Activated T-cell treated with anti-CD3 and anti-CD28 coated beads, Interleukin-2, amount 50 U/mL, for 4 hours (primary cell): ENCODE measurements around the gene NME9. TPM values are rescaled to one million over a fixed set of nuclear protein-coding genes. Genes with fewer than 3 reads are reported as not detected.

Source experiments
- ATAC-seq, 2 donors: fragments of 200-7000 bp; cut with Tn5 transposase; one replicate each; pipeline ENCODE4 v1.10.0; 2021
- DNase-seq: peaks from one replicate; pipeline ENCODE4 v3.0.0-alpha.2; 2020
- H3K27me3 Mint-ChIP-seq: one replicate; pipeline ENCODE4 v1.8.0; 2021; ENCODE audit warnings: low read depth, mixed read lengths
- H3K36me3 Mint-ChIP-seq: one replicate; pipeline ENCODE4 v1.8.0; 2022; ENCODE audit warnings: mixed read lengths; ENCODE audit not compliant: insufficient read depth
- H3K4me1 Mint-ChIP-seq: one replicate; pipeline ENCODE4 v1.8.0; 2021; ENCODE audit warnings: low read depth, mixed read lengths
- H3K4me3 Mint-ChIP-seq: one replicate; pipeline ENCODE4 v1.8.0; 2021; ENCODE audit warnings: mild to moderate bottlenecking, moderate library complexity, mixed read lengths
- H3K9me3 Mint-ChIP-seq: one replicate; pipeline ENCODE4 v1.8.0; 2021; ENCODE audit warnings: mixed read lengths
- total RNA-seq, 3 donors: library from RNA; stranded (reverse); gene quantifications; one replicate each; pipeline ENCODE4 v1.2.1, GENCODE V29; 2021

NME9 gene
- total RNA-seq, 3 donors from 2014 or later = not detected

GRCh38 chr3:138332472-138333073 lies 2.9 kb upstream of the NME9 start:
- H3K4me1 Mint-ChIP-seq = peaks cover 18% of the 10 kb centered on the region
- ATAC-seq = no peak
- no peaks in the 10 kb centered on the region for H3K36me3 Mint-ChIP-seq
- H3K4me3 Mint-ChIP-seq = no peak overlapping the region
- H3K27me3 Mint-ChIP-seq = no peaks in the 10 kb centered on the region
- no peak for DNase-seq
- H3K9me3 Mint-ChIP-seq = no peaks in the 10 kb centered on the region

- H3K4me1 Mint-ChIP-seq = peaks cover 18% of the 10 kb centered on the region
- DNase-seq (no peak), ATAC-seq (no peak)
- no peaks in the 10 kb centered on the region for H3K9me3 Mint-ChIP-seq
- no peak overlapping the region for H3K4me3 Mint-ChIP-seq
- H3K36me3 Mint-ChIP-seq = no peaks in the 10 kb centered on the region
- no peaks in the 10 kb centered on the region for H3K27me3 Mint-ChIP-seq
Observed at GRCh38 chr3:138331143-138331894, 1.7 kb upstream of the NME9 start.

- Mint-ChIP-seq H3K4me1 (peaks cover 18% of the 10 kb centered on the region), H3K27me3 (no peaks in the 10 kb centered on the region), H3K4me3 (peak overlapping the region; percentile 88), H3K9me3 (no peaks in the 10 kb centered on the region), H3K36me3 (no peaks in the 10 kb centered on the region)
- ATAC-seq = no peak
- DNase-seq = no peak
Observed at GRCh38 chr3:138329984-138330293, 288 bp upstream of the NME9 start.

GRCh38 chr3:138328341-138328740 lies 1.3 kb downstream of the NME9 start:
- H3K36me3 Mint-ChIP-seq = no peaks in the 10 kb centered on the region
- H3K9me3 Mint-ChIP-seq = no peaks in the 10 kb centered on the region
- peaks cover 29% of the 10 kb centered on the region for H3K4me1 Mint-ChIP-seq
- DNase-seq = no peak
- peaks cover 4% of the 10 kb centered on the region for H3K27me3 Mint-ChIP-seq
- ATAC-seq = no peak
- H3K4me3 Mint-ChIP-seq = peak overlapping the region; percentile 27

- H3K27me3 Mint-ChIP-seq = peaks cover 4% of the 10 kb centered on the region
- ATAC-seq (no peak), DNase-seq (no peak)
- H3K4me1 Mint-ChIP-seq = peaks cover 32% of the 10 kb centered on the region
- H3K9me3 Mint-ChIP-seq = no peaks in the 10 kb centered on the region
- H3K36me3 Mint-ChIP-seq = no peaks in the 10 kb centered on the region
- H3K4me3 Mint-ChIP-seq = no peak overlapping the region
Observed at GRCh38 chr3:138327831-138328230, 1.8 kb downstream of the NME9 start.

- Mint-ChIP-seq H3K36me3 (no peaks in the 10 kb centered on the region), H3K4me3 (no peak overlapping the region), H3K27me3 (peaks cover 4% of the 10 kb centered on the region), H3K9me3 (no peaks in the 10 kb centered on the region), H3K4me1 (peaks cover 36% of the 10 kb centered on the region)
- ATAC-seq = no peak
- no peak for DNase-seq
Observed at GRCh38 chr3:138326866-138327595, 2.6 kb downstream of the NME9 start.

- ATAC-seq (no peak), DNase-seq (no peak)
- H3K27me3 Mint-ChIP-seq = peaks cover 4% of the 10 kb centered on the region
- H3K4me3 Mint-ChIP-seq = no peak overlapping the region
- no peaks in the 10 kb centered on the region for H3K36me3 Mint-ChIP-seq
- H3K9me3 Mint-ChIP-seq = no peaks in the 10 kb centered on the region
- H3K4me1 Mint-ChIP-seq = peaks cover 40% of the 10 kb centered on the region
Observed at GRCh38 chr3:138325990-138326389, 3.7 kb downstream of the NME9 start.

GRCh38 chr3:138323971-138324370 lies 5.7 kb downstream of the NME9 start:
- no peaks in the 10 kb centered on the region for H3K9me3 Mint-ChIP-seq
- peaks cover 30% of the 10 kb centered on the region for H3K4me1 Mint-ChIP-seq
- no peak overlapping the region for H3K4me3 Mint-ChIP-seq
- H3K36me3 Mint-ChIP-seq = no peaks in the 10 kb centered on the region
- ATAC-seq = no peak
- no peak for DNase-seq
- H3K27me3 Mint-ChIP-seq = peaks cover 4% of the 10 kb centered on the region

GRCh38 chr3:138317687-138318086 lies 12.0 kb downstream of the NME9 start:
- H3K36me3 Mint-ChIP-seq = no peaks in the 10 kb centered on the region
- H3K4me1 Mint-ChIP-seq = peaks cover 9% of the 10 kb centered on the region
- no peak for ATAC-seq
- H3K4me3 Mint-ChIP-seq = no peak overlapping the region
- H3K9me3 Mint-ChIP-seq = no peaks in the 10 kb centered on the region
- DNase-seq = no peak
- peaks cover 2% of the 10 kb centered on the region for H3K27me3 Mint-ChIP-seq

- no peak for ATAC-seq
- DNase-seq = no peak
- Mint-ChIP-seq H3K9me3 (peaks cover 27% of the 10 kb centered on the region), H3K36me3 (peaks cover 2% of the 10 kb centered on the region), H3K4me1 (no peaks in the 10 kb centered on the region), H3K4me3 (no peak overlapping the region), H3K27me3 (peaks cover 2% of the 10 kb centered on the region)
Observed at GRCh38 chr3:138314751-138315150, 14.9 kb downstream of the NME9 start.

GRCh38 chr3:138310494-138310893 lies 19.2 kb downstream of the NME9 start:
- Mint-ChIP-seq H3K4me1 (no peaks in the 10 kb centered on the region), H3K4me3 (no peak overlapping the region), H3K36me3 (peaks cover 6% of the 10 kb centered on the region), H3K27me3 (no peaks in the 10 kb centered on the region), H3K9me3 (peaks cover 42% of the 10 kb centered on the region)
- DNase-seq (no peak), ATAC-seq (no peak)

GRCh38 chr3:138308783-138309182 lies 20.9 kb downstream of the NME9 start:
- H3K4me3 Mint-ChIP-seq = no peak overlapping the region
- H3K9me3 Mint-ChIP-seq = peaks cover 42% of the 10 kb centered on the region
- H3K27me3 Mint-ChIP-seq = no peaks in the 10 kb centered on the region
- H3K36me3 Mint-ChIP-seq = peaks cover 12% of the 10 kb centered on the region
- no peaks in the 10 kb centered on the region for H3K4me1 Mint-ChIP-seq
- no peak for ATAC-seq
- no peak for DNase-seq

GRCh38 chr3:138307899-138308298 lies 21.8 kb downstream of the NME9 start:
- DNase-seq (no peak), ATAC-seq (no peak)
- peaks cover 12% of the 10 kb centered on the region for H3K36me3 Mint-ChIP-seq
- H3K9me3 Mint-ChIP-seq = peaks cover 42% of the 10 kb centered on the region
- no peak overlapping the region for H3K4me3 Mint-ChIP-seq
- H3K27me3 Mint-ChIP-seq = no peaks in the 10 kb centered on the region
- no peaks in the 10 kb centered on the region for H3K4me1 Mint-ChIP-seq

- H3K4me3 Mint-ChIP-seq = no peak overlapping the region
- no peaks in the 10 kb centered on the region for H3K27me3 Mint-ChIP-seq
- ATAC-seq (no peak), DNase-seq (no peak)
- H3K4me1 Mint-ChIP-seq = peaks cover 2% of the 10 kb centered on the region
- peaks cover 13% of the 10 kb centered on the region for H3K9me3 Mint-ChIP-seq
- peaks cover 13% of the 10 kb centered on the region for H3K36me3 Mint-ChIP-seq
Observed at GRCh38 chr3:138303474-138303873, 26.2 kb downstream of the NME9 start.

- no peaks in the 10 kb centered on the region for H3K27me3 Mint-ChIP-seq
- no peak overlapping the region for H3K4me3 Mint-ChIP-seq
- peaks cover 17% of the 10 kb centered on the region for H3K4me1 Mint-ChIP-seq
- DNase-seq (no peak), ATAC-seq (no peak)
- H3K9me3 Mint-ChIP-seq = no peaks in the 10 kb centered on the region
- peaks cover 9% of the 10 kb centered on the region for H3K36me3 Mint-ChIP-seq
Observed at GRCh38 chr3:138300647-138301046, 29.0 kb downstream of the NME9 start.
